ENCODE measurements around the gene SEC16A. TPM values are rescaled to one million over a fixed set of nuclear protein-coding genes. Genes with fewer than 3 reads are reported as not detected.

The SEC16A gene
- total RNA-seq, 1 experiment from 2014 or later = 85.8 TPM

DNA sequence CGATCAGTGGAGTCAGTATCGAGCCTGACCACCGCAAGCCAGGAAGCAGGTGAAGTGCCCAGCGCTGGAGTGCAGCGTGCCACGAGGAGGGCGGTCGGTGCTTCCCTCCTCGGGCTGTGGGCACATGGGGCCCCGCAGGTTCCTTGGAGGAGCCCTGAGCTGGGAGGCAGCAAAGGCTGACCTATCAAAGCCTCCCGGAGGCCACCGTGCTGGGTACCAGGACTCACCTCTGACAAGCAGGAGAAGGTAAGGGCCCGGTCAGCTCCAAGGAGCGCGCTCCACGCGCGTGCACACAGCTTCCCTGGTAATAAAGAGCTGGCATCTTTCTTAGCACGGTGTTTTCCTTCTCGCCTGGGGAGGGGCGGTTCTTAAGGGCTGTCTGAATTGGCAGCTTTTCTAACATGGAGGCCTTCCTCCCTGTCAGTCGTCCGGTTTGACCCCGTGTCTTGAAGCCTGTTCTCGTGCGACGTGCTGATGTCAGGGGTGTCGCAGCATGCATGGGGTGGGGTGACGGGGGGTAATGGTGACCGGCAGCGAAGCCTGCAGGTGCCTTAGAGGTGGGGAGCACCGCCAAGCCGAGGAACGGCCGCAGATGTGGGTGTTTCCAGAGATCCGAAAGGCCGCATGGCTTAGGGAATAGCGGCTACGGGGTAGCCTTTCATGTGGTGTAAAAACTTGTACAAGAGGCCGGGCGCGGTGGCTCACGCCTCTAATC is 59.3 kb downstream of the SEC16A start:
- BruUV-seq (replicated peaks) = TSS peak; percentile 48
- DNase-seq (ENCODE audit: unreplicated experiment) = no peak
- Mint-ChIP-seq H3K9me3 (ENCODE audit: unreplicated experiment) (no peaks in the 10 kb centered on the region), H3K4me3 (ENCODE audit: unreplicated experiment) (no peak overlapping the region), H3K27me3 (ENCODE audit: insufficient read depth, unreplicated experiment) (no peaks in the 10 kb centered on the region), H3K27ac (ENCODE audit: low read depth, unreplicated experiment) (no peak overlapping the region), H3K36me3 (ENCODE audit: insufficient read depth, unreplicated experiment) (peaks cover 83% of the 10 kb centered on the region), H3K4me1 (ENCODE audit: insufficient read depth, unreplicated experiment) (no peaks in the 10 kb centered on the region)
- intact Hi-C loops (cut with micrococcal nuclease) = no loop called here
- ChIA-PET CTCF (interaction anchor here (0.8 to 1.7 kb wide), 2 partner anchors 11 to 14 kb away, joined by 3 to 6 read pairs; no protein-coding TSS in a partner anchor), POLR2A (interaction anchor here (0.6 to 1.6 kb wide), 2 partner anchors 10 to 293 kb away, joined by 3 read pairs; no protein-coding TSS in a partner anchor)
- TF ChIP-seq, protein P1, sequence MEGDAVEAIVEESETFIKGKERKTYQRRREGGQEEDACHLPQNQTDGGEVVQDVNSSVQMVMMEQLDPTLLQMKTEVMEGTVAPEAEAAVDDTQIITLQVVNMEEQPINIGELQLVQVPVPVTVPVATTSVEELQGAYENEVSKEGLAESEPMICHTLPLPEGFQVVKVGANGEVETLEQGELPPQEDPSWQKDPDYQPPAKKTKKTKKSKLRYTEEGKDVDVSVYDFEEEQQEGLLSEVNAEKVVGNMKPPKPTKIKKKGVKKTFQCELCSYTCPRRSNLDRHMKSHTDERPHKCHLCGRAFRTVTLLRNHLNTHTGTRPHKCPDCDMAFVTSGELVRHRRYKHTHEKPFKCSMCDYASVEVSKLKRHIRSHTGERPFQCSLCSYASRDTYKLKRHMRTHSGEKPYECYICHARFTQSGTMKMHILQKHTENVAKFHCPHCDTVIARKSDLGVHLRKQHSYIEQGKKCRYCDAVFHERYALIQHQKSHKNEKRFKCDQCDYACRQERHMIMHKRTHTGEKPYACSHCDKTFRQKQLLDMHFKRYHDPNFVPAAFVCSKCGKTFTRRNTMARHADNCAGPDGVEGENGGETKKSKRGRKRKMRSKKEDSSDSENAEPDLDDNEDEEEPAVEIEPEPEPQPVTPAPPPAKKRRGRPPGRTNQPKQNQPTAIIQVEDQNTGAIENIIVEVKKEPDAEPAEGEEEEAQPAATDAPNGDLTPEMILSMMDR (IDR thresholded peaks at IDR 0.05; ENCODE audit: unreplicated experiment) = no peak

- Mint-ChIP-seq H3K4me1 (ENCODE audit: insufficient read depth, unreplicated experiment) (no peaks in the 10 kb centered on the region), H3K4me3 (ENCODE audit: unreplicated experiment) (no peak overlapping the region), H3K36me3 (ENCODE audit: insufficient read depth, unreplicated experiment) (peaks cover 87% of the 10 kb centered on the region), H3K27ac (ENCODE audit: low read depth, unreplicated experiment) (no peak overlapping the region), H3K9me3 (ENCODE audit: unreplicated experiment) (no peaks in the 10 kb centered on the region), H3K27me3 (ENCODE audit: insufficient read depth, unreplicated experiment) (no peaks in the 10 kb centered on the region)
- ChIA-PET POLR2A (interaction anchor here (0.6 kb wide), 1 partner anchor 294 kb away, joined by 3 read pairs; no protein-coding TSS in a partner anchor), CTCF (no interaction called here)
- DNase-seq (ENCODE audit: unreplicated experiment) = no peak
- TF ChIP-seq, protein P1 (IDR thresholded peaks at IDR 0.05; ENCODE audit: unreplicated experiment) = no peak
- no TSS peak for BruUV-seq (replicated peaks)
- intact Hi-C loops (cut with micrococcal nuclease) = no loop called here
Observed at GRCh38 chr9:136422876-136423275, 60.0 kb downstream of the SEC16A start.

DNA sequence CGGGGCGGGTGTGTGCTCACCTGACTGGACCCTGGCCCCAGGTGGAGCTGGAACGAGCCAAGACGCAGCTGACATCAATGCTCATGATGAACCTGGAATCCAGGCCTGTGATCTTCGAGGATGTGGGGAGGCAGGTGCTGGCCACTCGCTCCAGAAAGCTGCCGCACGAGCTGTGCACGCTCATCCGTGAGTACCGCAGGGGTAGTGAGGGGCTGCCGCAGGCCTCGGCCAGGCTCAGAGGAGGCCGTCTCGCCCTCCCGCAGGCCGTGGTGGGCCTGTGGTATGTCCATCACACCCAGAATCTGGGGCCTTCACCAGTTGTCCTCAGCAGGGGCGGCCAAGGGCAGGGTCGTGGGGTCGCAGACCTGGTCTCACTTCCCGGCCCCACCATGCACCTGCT is 61.0 kb downstream of the SEC16A start:
- ChIA-PET POLR2A (no interaction called here), CTCF (no interaction called here)
- no peak for DNase-seq (ENCODE audit: unreplicated experiment)
- H3K36me3 Mint-ChIP-seq (ENCODE audit: insufficient read depth, unreplicated experiment) = peaks cover 90% of the 10 kb centered on the region
- no peak overlapping the region for H3K4me3 Mint-ChIP-seq (ENCODE audit: unreplicated experiment)
- no peaks in the 10 kb centered on the region for H3K27me3 Mint-ChIP-seq (ENCODE audit: insufficient read depth, unreplicated experiment)
- no TSS peak for BruUV-seq (replicated peaks)
- intact Hi-C loops (cut with micrococcal nuclease) = no loop called here
- H3K4me1 Mint-ChIP-seq (ENCODE audit: insufficient read depth, unreplicated experiment) = no peaks in the 10 kb centered on the region
- no peak overlapping the region for H3K27ac Mint-ChIP-seq (ENCODE audit: low read depth, unreplicated experiment)
- H3K9me3 Mint-ChIP-seq (ENCODE audit: unreplicated experiment) = no peaks in the 10 kb centered on the region
- TF ChIP-seq, protein P1 (IDR thresholded peaks at IDR 0.05; ENCODE audit: unreplicated experiment) = no peak

DNA sequence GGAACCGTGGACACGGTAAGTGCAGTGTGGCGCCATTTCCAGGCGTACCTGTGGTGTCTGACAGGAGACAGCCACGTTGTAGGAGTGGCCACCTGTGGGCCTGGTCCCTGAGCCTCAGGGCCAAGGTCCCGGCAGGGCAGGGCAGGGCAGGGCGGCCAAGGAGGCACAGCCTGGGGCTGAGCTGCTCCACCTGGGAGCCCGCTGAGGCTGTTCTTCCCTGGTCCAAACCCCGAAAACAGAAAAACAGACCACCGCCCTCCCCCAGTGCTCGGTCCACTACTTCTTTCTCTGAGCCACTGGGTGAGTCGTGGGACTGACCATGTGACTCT is 63.8 kb downstream of the SEC16A start:
- ChIA-PET CTCF (interaction anchor here (0.7 kb wide), 2 partner anchors 206 to 509 kb away, joined by 3 read pairs; no protein-coding TSS in a partner anchor), POLR2A (interaction anchor here (1.6 kb wide), 1 partner anchor 8 kb away, joined by 8 read pairs; the partner anchor contains the start of genes ENTR1 and PMPCA)
- peaks cover 92% of the 10 kb centered on the region for H3K36me3 Mint-ChIP-seq (ENCODE audit: insufficient read depth, unreplicated experiment)
- DNase-seq (ENCODE audit: unreplicated experiment) = no peak
- no peaks in the 10 kb centered on the region for H3K9me3 Mint-ChIP-seq (ENCODE audit: unreplicated experiment)
- TF ChIP-seq, protein P1 (IDR thresholded peaks at IDR 0.05; ENCODE audit: unreplicated experiment) = no peak
- H3K27ac Mint-ChIP-seq (ENCODE audit: low read depth, unreplicated experiment) = no peak overlapping the region
- intact Hi-C loops (cut with micrococcal nuclease) = no loop called here
- H3K27me3 Mint-ChIP-seq (ENCODE audit: insufficient read depth, unreplicated experiment) = no peaks in the 10 kb centered on the region
- no TSS peak for BruUV-seq (replicated peaks)
- no peak overlapping the region for H3K4me3 Mint-ChIP-seq (ENCODE audit: unreplicated experiment)
- H3K4me1 Mint-ChIP-seq (ENCODE audit: insufficient read depth, unreplicated experiment) = no peaks in the 10 kb centered on the region
